ENCODE measurements around the gene SMAD5. TPM values are rescaled to one million over a fixed set of nuclear protein-coding genes. Genes with fewer than 3 reads are reported as not detected.

Gene SMAD5
- polyA plus RNA-seq, result 1 to 10 TPM; 5.0 to 6.9 TPM

- Histone ChIP-seq H3K27me3 (ENCODE audit: control insufficient read depth in 1 of 2, insufficient read depth in 2 of 2, low read length in 2 of 2) (no peaks in the 10 kb centered on the region), H3K36me3 (ENCODE audit: control insufficient read depth in 2 of 2, insufficient read depth in 2 of 2, low read length in 1 of 2) (no peaks in the 10 kb centered on the region), H3K4me3 (ENCODE audit: low read depth in 1 of 2, low read length in 2 of 2) (peak within 1 kb of the TSS; percentile 61 to 99), H3K27ac (ENCODE audit: low read depth in 2 of 2, low read length in 1 of 2) (peak within 1 kb of the TSS; percentile 95 to 99), H3K4me1 (ENCODE audit: control insufficient read depth in 2 of 2, insufficient read depth in 2 of 2, low read length in 1 of 2) (no peaks in the 10 kb centered on the region), H3K9me3 (ENCODE audit: control insufficient read depth in 2 of 2, insufficient read depth in 1 of 2, low read depth in 1 of 2, low read length in 1 of 2) (no peaks in the 10 kb centered on the region)
- WGBS, 2 donors, result 0 to 1% methylated on average over 61 to 81 of the region's 81 CpGs
Observed at GRCh38 chr5:136132557-136133221, at the start of gene SMAD5. Gene SMAD5, plus strand, starts transcription at chr5:136132845. Its CDS starts 20,916 bp downstream, at chr5:136153761.

GRCh38 chr5:136084698-136085097 is 47.9 kb upstream of the SMAD5 start:
- no peaks in the 10 kb centered on the region for H3K36me3 ChIP-seq (ENCODE audit: control insufficient read depth in 2 of 2, insufficient read depth in 2 of 2, low read length in 1 of 2)
- 78 to 80% methylated on average over 1 of the region's 1 CpG for WGBS, 2 donors
- no peak overlapping the region for H3K4me3 ChIP-seq (ENCODE audit: low read depth in 1 of 2, low read length in 2 of 2)

GRCh38 chr5:136086783-136087566 is 45.7 kb upstream of the SMAD5 start:
- H3K27ac ChIP-seq (ENCODE audit: low read depth in 2 of 2, low read length in 1 of 2), result no peak overlapping the region
- H3K9me3 ChIP-seq (ENCODE audit: control insufficient read depth in 2 of 2, insufficient read depth in 1 of 2, low read depth in 1 of 2, low read length in 1 of 2), result no peaks in the 10 kb centered on the region

More at GRCh38 chr5:136084698-136085097, 47.9 kb upstream of the SMAD5 start:
- peaks cover 5% of the 10 kb centered on the region in 2 donors for H3K4me1 ChIP-seq (ENCODE audit: control insufficient read depth in 2 of 2, insufficient read depth in 2 of 2, low read length in 1 of 2)
- no peak overlapping the region for H3K27ac ChIP-seq (ENCODE audit: low read depth in 2 of 2, low read length in 1 of 2)
- no peaks in the 10 kb centered on the region for H3K9me3 ChIP-seq (ENCODE audit: control insufficient read depth in 2 of 2, insufficient read depth in 1 of 2, low read depth in 1 of 2, low read length in 1 of 2)
- H3K27me3 ChIP-seq (ENCODE audit: control insufficient read depth in 1 of 2, insufficient read depth in 2 of 2, low read length in 2 of 2), result no peaks in the 10 kb centered on the region

GRCh38 chr5:136087961-136088871 is 44.4 kb upstream of the SMAD5 start:
- 42 to 45% methylated on average over 16 of the region's 16 CpGs for WGBS, 2 donors
- Histone ChIP-seq H3K27me3 (ENCODE audit: control insufficient read depth in 1 of 2, insufficient read depth in 2 of 2, low read length in 2 of 2) (no peaks in the 10 kb centered on the region), H3K36me3 (ENCODE audit: control insufficient read depth in 2 of 2, insufficient read depth in 2 of 2, low read length in 1 of 2) (no peaks in the 10 kb centered on the region), H3K9me3 (ENCODE audit: control insufficient read depth in 2 of 2, insufficient read depth in 1 of 2, low read depth in 1 of 2, low read length in 1 of 2) (no peaks in the 10 kb centered on the region), H3K27ac (ENCODE audit: low read depth in 2 of 2, low read length in 1 of 2) (peak overlapping the region; percentile 31 to 85), H3K4me1 (ENCODE audit: control insufficient read depth in 2 of 2, insufficient read depth in 2 of 2, low read length in 1 of 2) (peaks cover 5% of the 10 kb centered on the region in 2 donors), H3K4me3 (ENCODE audit: low read depth in 1 of 2, low read length in 2 of 2) (no peak overlapping the region)

More at GRCh38 chr5:136086783-136087566, 45.7 kb upstream of the SMAD5 start:
- peaks cover 5% of the 10 kb centered on the region in 2 donors for H3K4me1 ChIP-seq (ENCODE audit: control insufficient read depth in 2 of 2, insufficient read depth in 2 of 2, low read length in 1 of 2)
- 74 to 79% methylated on average over 5 of the region's 5 CpGs for WGBS, 2 donors
- H3K36me3 ChIP-seq (ENCODE audit: control insufficient read depth in 2 of 2, insufficient read depth in 2 of 2, low read length in 1 of 2), result no peaks in the 10 kb centered on the region
- no peaks in the 10 kb centered on the region for H3K27me3 ChIP-seq (ENCODE audit: control insufficient read depth in 1 of 2, insufficient read depth in 2 of 2, low read length in 2 of 2)
- no peak overlapping the region for H3K4me3 ChIP-seq (ENCODE audit: low read depth in 1 of 2, low read length in 2 of 2)

- Histone ChIP-seq H3K4me1 (ENCODE audit: control insufficient read depth in 2 of 2, insufficient read depth in 2 of 2, low read length in 1 of 2) (peaks cover 5% of the 10 kb centered on the region in 2 donors), H3K27me3 (ENCODE audit: control insufficient read depth in 1 of 2, insufficient read depth in 2 of 2, low read length in 2 of 2) (no peaks in the 10 kb centered on the region), H3K27ac (ENCODE audit: low read depth in 2 of 2, low read length in 1 of 2) (no peak overlapping the region), H3K4me3 (ENCODE audit: low read depth in 1 of 2, low read length in 2 of 2) (no peak overlapping the region), H3K9me3 (ENCODE audit: control insufficient read depth in 2 of 2, insufficient read depth in 1 of 2, low read depth in 1 of 2, low read length in 1 of 2) (no peaks in the 10 kb centered on the region), H3K36me3 (ENCODE audit: control insufficient read depth in 2 of 2, insufficient read depth in 2 of 2, low read length in 1 of 2) (no peaks in the 10 kb centered on the region)
- WGBS, 2 donors, result 52 to 66% methylated on average over 7 of the region's 7 CpGs
Observed at GRCh38 chr5:136089791-136090190, 42.9 kb upstream of the SMAD5 start.

GRCh38 chr5:136090319-136090718 is 42.3 kb upstream of the SMAD5 start:
- Histone ChIP-seq H3K27me3 (ENCODE audit: control insufficient read depth in 1 of 2, insufficient read depth in 2 of 2, low read length in 2 of 2) (no peaks in the 10 kb centered on the region), H3K27ac (ENCODE audit: low read depth in 2 of 2, low read length in 1 of 2) (no peak overlapping the region), H3K4me1 (ENCODE audit: control insufficient read depth in 2 of 2, insufficient read depth in 2 of 2, low read length in 1 of 2) (peaks cover 5% of the 10 kb centered on the region in 2 donors), H3K36me3 (ENCODE audit: control insufficient read depth in 2 of 2, insufficient read depth in 2 of 2, low read length in 1 of 2) (no peaks in the 10 kb centered on the region), H3K9me3 (ENCODE audit: control insufficient read depth in 2 of 2, insufficient read depth in 1 of 2, low read depth in 1 of 2, low read length in 1 of 2) (no peaks in the 10 kb centered on the region), H3K4me3 (ENCODE audit: low read depth in 1 of 2, low read length in 2 of 2) (no peak overlapping the region)
- WGBS, 2 donors, result 90 to 94% methylated on average over 4 of the region's 4 CpGs

GRCh38 chr5:136094189-136094912 is 38.3 kb upstream of the SMAD5 start:
- Histone ChIP-seq H3K27me3 (ENCODE audit: control insufficient read depth in 1 of 2, insufficient read depth in 2 of 2, low read length in 2 of 2) (no peaks in the 10 kb centered on the region), H3K27ac (ENCODE audit: low read depth in 2 of 2, low read length in 1 of 2) (no peak overlapping the region), H3K4me3 (ENCODE audit: low read depth in 1 of 2, low read length in 2 of 2) (no peak overlapping the region), H3K4me1 (ENCODE audit: control insufficient read depth in 2 of 2, insufficient read depth in 2 of 2, low read length in 1 of 2) (peaks cover 0 to 3% of the 10 kb centered on the region in 2 donors), H3K9me3 (ENCODE audit: control insufficient read depth in 2 of 2, insufficient read depth in 1 of 2, low read depth in 1 of 2, low read length in 1 of 2) (no peaks in the 10 kb centered on the region), H3K36me3 (ENCODE audit: control insufficient read depth in 2 of 2, insufficient read depth in 2 of 2, low read length in 1 of 2) (no peaks in the 10 kb centered on the region)
- WGBS, 2 donors, result 70 to 75% methylated on average over 3 of the region's 3 CpGs

- WGBS, 2 donors, result 73 to 80% methylated on average over 8 of the region's 8 CpGs
- H3K4me3 ChIP-seq (ENCODE audit: low read depth in 1 of 2, low read length in 2 of 2), result no peak overlapping the region
- no peak overlapping the region for H3K27ac ChIP-seq (ENCODE audit: low read depth in 2 of 2, low read length in 1 of 2)
Observed at GRCh38 chr5:136094913-136095641, 37.6 kb upstream of the SMAD5 start.

More at GRCh38 chr5:136094913-136095641, 37.6 kb upstream of the SMAD5 start:
- Histone ChIP-seq H3K27me3 (ENCODE audit: control insufficient read depth in 1 of 2, insufficient read depth in 2 of 2, low read length in 2 of 2) (no peaks in the 10 kb centered on the region), H3K9me3 (ENCODE audit: control insufficient read depth in 2 of 2, insufficient read depth in 1 of 2, low read depth in 1 of 2, low read length in 1 of 2) (no peaks in the 10 kb centered on the region), H3K36me3 (ENCODE audit: control insufficient read depth in 2 of 2, insufficient read depth in 2 of 2, low read length in 1 of 2) (no peaks in the 10 kb centered on the region), H3K4me1 (ENCODE audit: control insufficient read depth in 2 of 2, insufficient read depth in 2 of 2, low read length in 1 of 2) (peaks cover 0 to 3% of the 10 kb centered on the region in 2 donors)
